ENCODE measurements around the gene TENT4A.
"Not testable (repeated sequence)": the region's sequence is repeated elsewhere in the genome, so short reads cannot be mapped to it uniquely, and the experiment has no call there.

The TENT4A gene

GRCh38 chr5:6761333-6761732 lies 48.1 kb downstream of the TENT4A start:
- Mint-ChIP-seq H3K4me3 (no peak overlapping the region), H3K36me3 (ENCODE audit: low read depth) (peaks cover 20% of the 10 kb centered on the region), H3K27ac (peak overlapping the region; percentile 77), H3K27me3 (no peaks in the 10 kb centered on the region), H3K4me1 (ENCODE audit: low read depth) (peaks cover 36% of the 10 kb centered on the region), H3K9me3 (no peaks in the 10 kb centered on the region)
- intact Hi-C loops (cut with micrococcal nuclease): loop anchor here (10.0 kb wide), 1 partner anchor 1053 kb away; no protein-coding TSS in a partner anchor

- Mint-ChIP-seq H3K4me1 (ENCODE audit: low read depth) (peaks cover 43% of the 10 kb centered on the region), H3K27me3 (no peaks in the 10 kb centered on the region), H3K36me3 (ENCODE audit: low read depth) (peaks cover 19% of the 10 kb centered on the region), H3K4me3 (no peak overlapping the region), H3K9me3 (no peaks in the 10 kb centered on the region), H3K27ac (no peak overlapping the region)
- intact Hi-C loops (cut with micrococcal nuclease): loop anchor here (10.0 kb wide), 1 partner anchor 1053 kb away; no protein-coding TSS in a partner anchor
Measured at GRCh38 chr5:6762116-6762515, 48.9 kb downstream of the TENT4A start.

GRCh38 chr5:6762697-6763096 lies 49.5 kb downstream of the TENT4A start:
- intact Hi-C loops (cut with micrococcal nuclease): loop anchor here (10.0 kb wide), 1 partner anchor 1052 kb away; no protein-coding TSS in a partner anchor
- H3K27ac Mint-ChIP-seq: no peak overlapping the region
- no peak overlapping the region for H3K4me3 Mint-ChIP-seq
- H3K36me3 Mint-ChIP-seq (ENCODE audit: low read depth): peaks cover 15% of the 10 kb centered on the region
- peaks cover 49% of the 10 kb centered on the region for H3K4me1 Mint-ChIP-seq (ENCODE audit: low read depth)
- H3K9me3 Mint-ChIP-seq: no peaks in the 10 kb centered on the region
- H3K27me3 Mint-ChIP-seq: no peaks in the 10 kb centered on the region

GRCh38 chr5:6763191-6763590 lies 50.0 kb downstream of the TENT4A start:
- Mint-ChIP-seq H3K9me3 (no peaks in the 10 kb centered on the region), H3K27ac (peak overlapping the region; percentile 53)

GRCh38 chr5:6765612-6766525 lies 52.6 kb downstream of the TENT4A start:
- H3K4me3 Mint-ChIP-seq: peak overlapping the region; percentile 59

More at GRCh38 chr5:6763191-6763590, 50.0 kb downstream of the TENT4A start:
- Mint-ChIP-seq H3K4me3 (no peak overlapping the region), H3K36me3 (ENCODE audit: low read depth) (peaks cover 10% of the 10 kb centered on the region), H3K27me3 (no peaks in the 10 kb centered on the region), H3K4me1 (ENCODE audit: low read depth) (peaks cover 52% of the 10 kb centered on the region)
- intact Hi-C loops (cut with micrococcal nuclease): loop anchor here (10.0 kb wide), 1 partner anchor 1052 kb away; no protein-coding TSS in a partner anchor

GRCh38 chr5:6766604-6767093 lies 53.4 kb downstream of the TENT4A start:
- H3K27me3 Mint-ChIP-seq: no peaks in the 10 kb centered on the region
- H3K4me1 Mint-ChIP-seq (ENCODE audit: low read depth): peaks cover 48% of the 10 kb centered on the region
- H3K36me3 Mint-ChIP-seq (ENCODE audit: low read depth): no peaks in the 10 kb centered on the region
- peak overlapping the region; percentile 59 for H3K4me3 Mint-ChIP-seq
- no peaks in the 10 kb centered on the region for H3K9me3 Mint-ChIP-seq
- intact Hi-C loops (cut with micrococcal nuclease): loop anchor here (5.0 to 10.0 kb wide), 3 partner anchors 626 to 1048 kb away; no protein-coding TSS in a partner anchor
- peak overlapping the region; percentile 97 for H3K27ac Mint-ChIP-seq

More at GRCh38 chr5:6765612-6766525, 52.6 kb downstream of the TENT4A start:
- Mint-ChIP-seq H3K27ac (peak overlapping the region; percentile 97), H3K36me3 (ENCODE audit: low read depth) (no peaks in the 10 kb centered on the region), H3K27me3 (no peaks in the 10 kb centered on the region), H3K9me3 (no peaks in the 10 kb centered on the region), H3K4me1 (ENCODE audit: low read depth) (peaks cover 47% of the 10 kb centered on the region)
- intact Hi-C loops (cut with micrococcal nuclease): loop anchor here (1.0 to 10.0 kb wide), 4 partner anchors 71 to 1049 kb away; no protein-coding TSS in a partner anchor

- H3K27ac Mint-ChIP-seq: peak overlapping the region; percentile 97
- no peaks in the 10 kb centered on the region for H3K9me3 Mint-ChIP-seq
- intact Hi-C loops (cut with micrococcal nuclease): loop anchor here (5.0 to 10.0 kb wide), 3 partner anchors 625 to 1047 kb away; no protein-coding TSS in a partner anchor
- no peaks in the 10 kb centered on the region for H3K36me3 Mint-ChIP-seq (ENCODE audit: low read depth)
- no peak overlapping the region for H3K4me3 Mint-ChIP-seq
- no peaks in the 10 kb centered on the region for H3K27me3 Mint-ChIP-seq
- H3K4me1 Mint-ChIP-seq (ENCODE audit: low read depth): peaks cover 52% of the 10 kb centered on the region
Measured at GRCh38 chr5:6767481-6768063, 54.3 kb downstream of the TENT4A start.

GRCh38 chr5:6768590-6769230 lies 55.5 kb downstream of the TENT4A start:
- no peaks in the 10 kb centered on the region for H3K27me3 Mint-ChIP-seq
- no peak overlapping the region for H3K4me3 Mint-ChIP-seq
- peak overlapping the region; percentile 97 for H3K27ac Mint-ChIP-seq
- H3K36me3 Mint-ChIP-seq (ENCODE audit: low read depth): no peaks in the 10 kb centered on the region
- no peaks in the 10 kb centered on the region for H3K9me3 Mint-ChIP-seq
- intact Hi-C loops (cut with micrococcal nuclease): loop anchor here (5.0 to 10.0 kb wide), 3 partner anchors 624 to 1046 kb away; no protein-coding TSS in a partner anchor
- H3K4me1 Mint-ChIP-seq (ENCODE audit: low read depth): peaks cover 62% of the 10 kb centered on the region

GRCh38 chr5:6770826-6771607 lies 57.8 kb downstream of the TENT4A start:
- no peak overlapping the region for H3K27ac Mint-ChIP-seq
- no peaks in the 10 kb centered on the region for H3K36me3 Mint-ChIP-seq (ENCODE audit: low read depth)
- peaks cover 8% of the 10 kb centered on the region for H3K27me3 Mint-ChIP-seq
- peaks cover 69% of the 10 kb centered on the region for H3K4me1 Mint-ChIP-seq (ENCODE audit: low read depth)
- no peaks in the 10 kb centered on the region for H3K9me3 Mint-ChIP-seq
- intact Hi-C loops (cut with micrococcal nuclease): no loop called here
- no peak overlapping the region for H3K4me3 Mint-ChIP-seq

- H3K27ac Mint-ChIP-seq: peak overlapping the region; percentile 55
- intact Hi-C loops (cut with micrococcal nuclease): no loop called here
- H3K36me3 Mint-ChIP-seq (ENCODE audit: low read depth): no peaks in the 10 kb centered on the region
- no peaks in the 10 kb centered on the region for H3K9me3 Mint-ChIP-seq
- peaks cover 8% of the 10 kb centered on the region for H3K27me3 Mint-ChIP-seq
- peaks cover 50% of the 10 kb centered on the region for H3K4me1 Mint-ChIP-seq (ENCODE audit: low read depth)
- no peak overlapping the region for H3K4me3 Mint-ChIP-seq
Measured at GRCh38 chr5:6772886-6773285, 59.7 kb downstream of the TENT4A start.

- H3K27ac Mint-ChIP-seq: peak overlapping the region; percentile 55
- peaks cover 8% of the 10 kb centered on the region for H3K27me3 Mint-ChIP-seq
- H3K9me3 Mint-ChIP-seq: no peaks in the 10 kb centered on the region
- intact Hi-C loops (cut with micrococcal nuclease): no loop called here
- peaks cover 49% of the 10 kb centered on the region for H3K4me1 Mint-ChIP-seq (ENCODE audit: low read depth)
- no peak overlapping the region for H3K4me3 Mint-ChIP-seq
- no peaks in the 10 kb centered on the region for H3K36me3 Mint-ChIP-seq (ENCODE audit: low read depth)
Measured at GRCh38 chr5:6773342-6774035, 60.3 kb downstream of the TENT4A start.

- H3K27ac Mint-ChIP-seq: peak overlapping the region; percentile 43
- H3K4me3 Mint-ChIP-seq; H3K27me3 Mint-ChIP-seq; H3K36me3 Mint-ChIP-seq (ENCODE audit: low read depth); intact Hi-C loops (cut with micrococcal nuclease); H3K9me3 Mint-ChIP-seq: not testable (repeated sequence)
- peaks cover 47% of the 10 kb centered on the region for H3K4me1 Mint-ChIP-seq (ENCODE audit: low read depth)
Measured at GRCh38 chr5:6774207-6774606, 61.0 kb downstream of the TENT4A start.

Data from dendritic cell treated with granulocyte-macrophage colony-stimulating factor and Interleukin-4, amounts not matched to agents 40 ng/mL and 50 ng/mL, for 4 days (primary cell).